ENCODE results near the gene IQSEC2. TPM values are rescaled to one million over a fixed set of nuclear protein-coding genes. Genes with fewer than 3 reads are reported as not detected.

Gene IQSEC2
- total and polyA plus RNA-seq, 2 donors (not counting 1 experiment from before 2014, with no cell fraction given): 0.58 to 0.94 TPM

- Histone ChIP-seq H3K9ac (ENCODE audit: low read length) (peak overlapping the region; percentile 100), H2AFZ (ENCODE audit: insufficient read depth, low read depth, low read length, poor library complexity, severe bottlenecking) (peak overlapping the region; percentile 97), H3K36me3 (replicated peaks in 1 of 2; ENCODE audit: control extremely low read depth in 1 of 2, control insufficient read depth in 1 of 2, extremely low read depth in 1 of 2, insufficient read depth in 2 of 2, low read length in 1 of 2) (peaks cover 0 to 18% of the 10 kb centered on the region in 2 experiments), H3K27me3 (replicated peaks in 1 of 4; ENCODE audit: control extremely low read depth in 1 of 4, control insufficient read depth in 3 of 4, insufficient read depth in 4 of 4, low read length in 3 of 4) (no peaks in the 10 kb centered on the region), H3K4me3 (ENCODE audit: control extremely low read depth in 1 of 5, extremely low read depth in 1 of 5, insufficient read depth in 1 of 5, low read depth in 2 of 5, low read length in 4 of 5) (peak overlapping the region; percentile 65 to 100 (median 96)), H4K20me1 (ENCODE audit: control insufficient read depth, insufficient read depth, low read length, poor library complexity, severe bottlenecking) (peaks cover 48% of the 10 kb centered on the region), H3K4me1 (ENCODE audit: control insufficient read depth in 2 of 2, insufficient read depth in 2 of 2, low read length in 2 of 2) (peaks cover 31 to 34% of the 10 kb centered on the region in 2 donors), H3K79me2 (ENCODE audit: control insufficient read depth, insufficient read depth, low read length) (peaks cover 61% of the 10 kb centered on the region), H3K4me2 (replicated peaks; ENCODE audit: low read depth, low read length, poor library complexity, severe bottlenecking) (peak overlapping the region; percentile 87), H3K9me3 (ENCODE audit: control extremely low read depth in 1 of 3, control insufficient read depth in 2 of 3, insufficient read depth in 1 of 3, low read length in 2 of 3) (no peaks in the 10 kb centered on the region), H3K27ac (ENCODE audit: low read length in 2 of 2) (peak overlapping the region; percentile 86 to 97)
- H3K4me3 Mint-ChIP-seq: peak overlapping the region; percentile 96
- CTCF ChIA-PET: no interaction called here
- intact Hi-C loops (cut with micrococcal nuclease): loop anchor here (10.0 kb wide), 2 partner anchors 149 to 211 kb away; partner anchors contain the start of gene HSD17B10
- WGBS (ENCODE audit: insufficient coverage): under 1% methylated on average over 23 of the region's 40 CpGs
- peak overlapping the region; percentile 98 for H3K27ac Mint-ChIP-seq
- TF ChIP-seq EZH2 (IDR thresholded peaks at IDR 0.05; ENCODE audit: borderline replicate concordance, insufficient read depth, low read depth, low read length, poor library complexity, severe bottlenecking) (no peak), CTCF (IDR thresholded peaks at IDR 0.05) (no peak)
- H3K4me1 Mint-ChIP-seq: peaks cover 32% of the 10 kb centered on the region
- POLR2A ChIA-PET: no interaction called here
- ATAC-seq (ENCODE audit: low read depth) (no peak), DNase-seq (peak; percentile 9)
- H3K27me3 Mint-ChIP-seq: no peaks in the 10 kb centered on the region
- H3K9me3 Mint-ChIP-seq (ENCODE audit: insufficient read depth): no peaks in the 10 kb centered on the region
Observed at GRCh38 chrX:53223955-53224859, 57.2 kb downstream of the IQSEC2 start.
